Breast epithelium (tissue), 3 donors: Measurements from ENCODE around the gene LFNG.

ENCODE experiments used
- CTCF ChIP-seq, 3 donors: fragments of 450-650 bp; IDR thresholded peaks; one replicate each; pipeline ENCODE4 v1.5.1; 2016 to 2017; ENCODE audit warnings: antibody characterized with exemption in 3 of 3, mild to moderate bottlenecking in 3 of 3, moderate library complexity in 3 of 3
- POLR2A ChIP-seq: fragments of 450-650 bp; IDR thresholded peaks from one replicate; pipeline ENCODE4 v1.6.1; 2016; ENCODE audit warnings: antibody characterized with exemption, mild to moderate bottlenecking, moderate library complexity
- POLR2AphosphoS5 ChIP-seq, 3 donors: sonication (generic); formaldehyde crosslinking; IDR thresholded peaks; one replicate each; pipeline ENCODE4 v1.6.1; 2017; ENCODE audit warnings: antibody characterized with exemption in 3 of 3

- TF ChIP-seq CTCF (IDR thresholded peaks at IDR 0.05) (no peak), POLR2A (no peak), POLR2AphosphoS5 (IDR thresholded peaks at IDR 0.05) (no peak)
Observed at GRCh38 chr7:2479276-2480069, 40.1 kb upstream of the LFNG start.
